ENCODE measurements around the gene PALM3.
"Not testable (repeated sequence)": the region's sequence is repeated elsewhere in the genome, so short reads cannot be mapped to it uniquely, and the experiment has no call there.

Gene PALM3

GRCh38 chr19:14059093-14059480 lies 2.8 kb downstream of the PALM3 start:
- DNase-seq = no peak

- no peak for DNase-seq
Observed at GRCh38 chr19:14058182-14059092, 3.4 kb downstream of the PALM3 start.

- DNase-seq = no peak
Observed at GRCh38 chr19:14056741-14057356, 5.0 kb downstream of the PALM3 start.

GRCh38 chr19:14056069-14056666 lies 5.7 kb downstream of the PALM3 start:
- no peak for DNase-seq

DNA sequence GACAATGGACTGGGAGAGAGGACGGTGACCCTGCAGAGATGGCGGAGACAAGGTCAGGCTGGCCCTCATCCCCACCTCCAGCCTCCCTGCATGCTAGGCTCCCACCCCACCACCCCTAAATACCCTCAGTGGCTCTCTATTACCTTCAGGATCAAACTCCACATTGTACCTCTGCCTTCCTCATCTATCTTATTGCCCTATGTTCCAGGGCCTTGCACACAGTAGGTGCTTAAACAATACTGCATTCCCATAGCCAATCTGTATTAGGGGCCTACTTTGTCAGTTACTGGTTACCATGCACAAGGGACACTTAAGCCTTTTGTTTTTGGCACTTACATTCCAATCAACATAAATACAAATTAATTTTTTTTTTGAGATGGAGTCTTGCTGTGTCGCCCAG lies 6.5 kb downstream of the PALM3 start:
- DNase-seq = no peak

GRCh38 chr19:14054721-14055120 lies 7.2 kb downstream of the PALM3 start:
- DNase-seq = no peak

DNA sequence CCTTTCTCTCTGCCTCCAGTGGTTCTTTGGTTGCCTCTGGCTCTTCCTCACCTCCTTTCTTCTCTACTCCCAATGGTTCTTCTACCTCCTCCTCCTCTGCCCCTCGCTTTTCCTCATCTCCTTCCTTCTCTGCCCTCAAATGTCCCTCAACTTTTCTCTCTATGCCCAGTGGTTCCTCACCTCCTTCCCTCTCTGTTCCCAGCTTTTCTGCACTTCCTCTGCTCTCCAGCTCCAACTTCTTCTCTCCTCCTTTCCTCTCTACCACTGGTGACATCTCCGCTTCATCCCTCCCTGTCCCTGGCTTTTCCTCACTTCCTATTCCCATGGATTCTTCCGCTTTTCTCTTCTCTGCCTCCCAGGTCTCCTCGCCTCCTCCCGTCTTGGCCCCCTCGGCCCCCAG lies 7.8 kb downstream of the PALM3 start:
- no peak for DNase-seq

- no peak for DNase-seq
Observed at GRCh38 chr19:14053500-14053899, 8.4 kb downstream of the PALM3 start.

GRCh38 chr19:14053032-14053431 lies 8.8 kb downstream of the PALM3 start:
- no peak for DNase-seq

- no peak for DNase-seq
Observed at GRCh38 chr19:14052470-14052869, 9.4 kb downstream of the PALM3 start.

- no peak for DNase-seq
Observed at GRCh38 chr19:14051980-14052379, 9.9 kb downstream of the PALM3 start.

DNA sequence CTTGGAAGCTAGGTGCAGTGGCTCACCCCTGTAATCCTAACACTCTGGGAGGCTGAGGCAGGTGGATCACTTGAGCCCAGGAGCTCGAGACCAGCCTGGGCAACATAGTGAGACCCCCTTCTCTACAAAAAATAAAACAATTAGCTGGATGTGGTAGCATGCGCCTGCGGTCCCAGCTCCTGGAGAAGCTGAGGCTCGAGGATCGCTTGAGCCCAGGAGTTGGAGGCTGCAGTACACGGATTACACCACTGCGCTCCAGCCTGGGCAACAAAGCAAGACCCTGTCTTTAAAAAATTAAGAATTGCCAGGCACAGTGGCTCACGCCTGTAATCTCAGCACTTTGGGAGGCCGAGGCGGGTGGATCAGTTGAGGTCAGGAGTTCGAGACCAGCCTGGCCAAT lies 10.9 kb downstream of the PALM3 start:
- DNase-seq = not testable (repeated sequence)

DNA sequence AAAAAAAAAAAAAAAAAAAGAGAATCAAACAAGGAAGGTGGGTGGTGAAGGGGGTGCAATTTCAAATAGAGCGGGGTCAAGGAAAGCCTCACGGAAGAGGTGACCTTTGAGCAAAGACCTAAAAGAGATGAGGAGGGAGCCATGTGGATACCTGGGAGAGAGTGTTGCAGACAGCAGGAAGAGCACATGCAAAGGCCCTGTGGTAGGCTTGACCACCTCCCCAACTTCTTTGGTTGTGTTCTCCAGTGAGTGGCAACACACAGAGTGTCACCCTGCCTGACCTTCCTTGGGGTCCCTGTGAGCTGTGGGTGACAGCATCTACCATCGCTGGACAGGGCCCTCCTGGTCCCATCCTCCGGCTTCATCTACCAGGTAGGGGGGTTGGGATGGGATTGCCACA lies 11.4 kb downstream of the PALM3 start:
- DNase-seq = no peak

DNA sequence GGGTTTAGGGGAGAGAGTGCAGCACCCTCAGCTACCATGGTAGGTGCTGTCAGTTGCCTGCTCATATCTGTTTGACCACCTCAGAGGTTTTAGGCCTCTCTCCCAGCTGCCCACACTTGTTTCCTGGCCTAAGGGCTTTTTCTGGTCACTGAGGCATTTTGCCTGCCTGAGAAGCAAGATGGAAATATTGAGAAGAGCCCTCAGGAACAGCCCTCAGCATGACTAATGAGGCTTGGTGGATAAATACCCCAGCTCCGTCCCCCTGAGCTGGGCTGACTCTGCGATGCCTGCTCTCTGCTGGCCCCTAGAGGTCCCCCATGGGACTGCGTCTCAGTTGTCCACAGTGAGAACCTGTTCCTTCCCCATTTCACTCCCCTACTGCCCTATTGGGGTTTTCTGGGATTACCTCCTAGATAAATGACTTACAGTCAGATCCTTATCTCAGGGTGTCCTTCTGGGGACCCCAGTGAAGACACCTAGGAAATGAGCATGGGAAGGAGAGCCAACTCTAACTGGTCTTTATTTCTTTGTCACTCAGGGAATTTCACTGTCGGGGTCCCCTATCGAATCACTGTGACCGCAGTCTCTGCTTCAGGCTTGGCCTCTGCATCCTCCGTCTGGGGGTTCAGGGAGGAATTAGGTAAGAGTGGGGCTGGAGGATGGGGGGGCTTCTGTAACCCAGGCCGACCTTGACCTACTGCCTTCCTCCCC lies 13.3 kb downstream of the PALM3 start:
- no peak for DNase-seq

GRCh38 chr19:14047866-14048265 lies 14.0 kb downstream of the PALM3 start:
- DNase-seq = not testable (repeated sequence)

DNA sequence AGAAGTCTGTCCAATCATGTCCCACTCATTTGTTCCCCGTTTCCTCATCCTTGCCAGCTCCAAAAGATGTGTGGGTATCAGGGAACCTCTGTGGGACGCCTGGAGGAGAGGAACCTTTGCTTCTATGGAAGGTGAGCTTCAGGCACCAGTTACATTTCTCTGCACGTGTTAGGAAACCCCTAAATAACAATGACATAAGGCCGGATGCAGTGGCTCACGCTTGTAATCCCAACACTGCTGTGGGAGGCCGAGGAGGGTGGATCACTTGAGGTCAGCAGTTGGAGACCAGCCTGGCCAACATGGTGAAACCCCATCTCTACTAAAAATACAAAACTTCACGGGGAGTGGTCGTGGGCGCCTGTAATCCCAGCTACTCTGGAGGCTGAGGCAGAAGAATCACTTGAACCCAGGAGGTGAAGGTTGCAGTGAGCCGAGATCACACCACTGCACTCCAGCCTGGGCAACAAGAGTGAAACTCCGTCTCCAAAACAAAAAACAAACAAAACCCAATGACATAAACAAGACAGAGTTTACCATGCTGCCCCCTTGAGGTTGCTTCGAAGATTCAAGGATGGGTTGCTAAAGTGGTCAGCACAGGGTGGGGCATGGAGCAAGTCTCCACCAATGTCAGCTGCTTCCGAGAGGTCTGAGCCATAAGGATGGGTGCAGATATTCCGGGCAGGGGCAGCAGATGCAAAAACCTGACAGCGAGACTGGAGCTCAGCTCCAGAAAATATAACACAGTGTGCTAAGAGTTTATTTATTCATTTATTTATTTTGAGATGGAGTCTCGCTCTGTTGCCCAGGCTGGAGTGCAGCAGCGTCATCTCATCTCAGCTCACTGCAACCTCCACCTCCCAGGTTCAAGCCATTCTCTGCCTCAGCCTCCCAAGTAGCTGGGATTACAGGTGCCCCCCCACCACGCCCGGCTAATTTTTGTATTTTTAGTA lies 18.9 kb downstream of the PALM3 start:
- not testable (repeated sequence) for DNase-seq

DNA sequence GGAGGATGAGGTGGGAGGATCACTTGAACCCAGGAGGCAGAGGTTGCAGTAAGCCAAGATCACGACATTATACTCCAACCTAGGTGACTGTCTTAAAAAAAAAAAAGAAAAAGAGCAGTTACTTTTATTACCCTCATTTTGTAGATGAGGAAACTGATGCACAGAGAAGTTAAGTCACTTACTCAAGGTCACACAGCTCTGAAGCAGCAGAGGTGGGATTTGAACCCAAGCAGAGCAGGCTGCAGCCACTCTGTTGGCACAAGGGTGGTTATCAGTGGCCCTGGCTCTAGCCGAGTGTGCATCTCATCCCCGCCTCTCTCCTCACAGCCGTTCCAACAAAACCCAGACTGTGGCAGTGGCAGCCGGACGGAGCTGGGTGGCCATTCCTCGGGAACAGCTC lies 22.7 kb downstream of the PALM3 start:
- no peak for DNase-seq

DNA sequence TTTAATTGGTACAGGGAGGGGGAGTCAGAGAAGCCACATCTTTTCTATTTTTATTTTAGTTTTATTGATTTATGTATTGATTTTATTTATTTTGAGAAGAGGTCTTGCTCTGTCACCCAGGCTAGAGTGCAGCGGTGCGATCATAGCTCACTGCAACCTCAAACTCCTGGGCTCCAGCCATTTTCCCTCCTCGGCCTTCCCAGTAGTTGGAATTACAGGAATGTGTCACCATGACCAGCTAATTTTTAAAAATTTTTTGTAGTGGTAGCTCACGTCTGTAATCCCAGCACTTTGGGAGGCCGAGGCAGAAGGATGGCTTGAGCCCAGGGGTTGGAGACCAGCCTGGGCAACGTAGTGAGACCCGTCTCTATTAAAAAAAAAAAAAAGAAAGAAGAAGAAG lies 26.2 kb downstream of the PALM3 start:
- DNase-seq = no peak

DNA sequence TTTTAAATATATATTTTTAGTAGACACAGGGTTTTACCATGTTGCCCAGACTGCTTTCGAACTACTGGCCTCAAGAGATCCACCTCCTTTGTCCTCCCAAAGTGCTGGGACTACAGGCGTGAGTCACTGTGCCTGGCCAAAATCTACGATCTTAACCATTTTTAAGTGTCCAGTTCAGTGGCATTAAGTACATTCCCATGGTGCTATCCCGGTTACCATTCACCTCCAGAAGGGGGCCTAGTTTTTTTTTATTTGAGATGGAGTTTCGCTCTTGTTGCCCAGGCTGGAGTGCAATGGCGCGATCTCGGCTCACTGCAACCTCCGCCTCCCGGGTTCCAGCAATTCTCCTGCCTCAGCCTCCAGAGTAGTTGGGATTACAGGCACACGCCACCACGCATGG lies 26.7 kb downstream of the PALM3 start:
- not testable (repeated sequence) for DNase-seq

DNA sequence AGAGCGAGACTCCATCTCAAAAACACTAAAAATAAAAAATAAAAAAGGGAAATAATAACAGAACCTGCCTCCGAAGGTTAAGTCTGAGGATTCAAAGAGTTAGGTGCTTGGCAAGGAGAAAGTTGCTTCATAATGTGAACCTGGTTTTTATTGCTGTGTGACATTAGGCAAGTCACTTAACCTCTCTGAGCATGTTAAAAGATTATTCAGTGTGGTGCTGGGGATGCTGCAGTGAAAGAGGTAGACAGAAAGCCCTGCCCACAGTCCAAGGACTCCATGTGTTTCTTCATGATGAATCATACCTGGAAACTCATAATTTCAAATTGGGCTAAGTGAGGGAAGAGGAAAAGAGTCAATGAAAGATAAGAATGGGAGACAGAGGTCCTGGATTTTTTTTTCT lies 27.9 kb downstream of the PALM3 start:
- no peak for DNase-seq

DNA sequence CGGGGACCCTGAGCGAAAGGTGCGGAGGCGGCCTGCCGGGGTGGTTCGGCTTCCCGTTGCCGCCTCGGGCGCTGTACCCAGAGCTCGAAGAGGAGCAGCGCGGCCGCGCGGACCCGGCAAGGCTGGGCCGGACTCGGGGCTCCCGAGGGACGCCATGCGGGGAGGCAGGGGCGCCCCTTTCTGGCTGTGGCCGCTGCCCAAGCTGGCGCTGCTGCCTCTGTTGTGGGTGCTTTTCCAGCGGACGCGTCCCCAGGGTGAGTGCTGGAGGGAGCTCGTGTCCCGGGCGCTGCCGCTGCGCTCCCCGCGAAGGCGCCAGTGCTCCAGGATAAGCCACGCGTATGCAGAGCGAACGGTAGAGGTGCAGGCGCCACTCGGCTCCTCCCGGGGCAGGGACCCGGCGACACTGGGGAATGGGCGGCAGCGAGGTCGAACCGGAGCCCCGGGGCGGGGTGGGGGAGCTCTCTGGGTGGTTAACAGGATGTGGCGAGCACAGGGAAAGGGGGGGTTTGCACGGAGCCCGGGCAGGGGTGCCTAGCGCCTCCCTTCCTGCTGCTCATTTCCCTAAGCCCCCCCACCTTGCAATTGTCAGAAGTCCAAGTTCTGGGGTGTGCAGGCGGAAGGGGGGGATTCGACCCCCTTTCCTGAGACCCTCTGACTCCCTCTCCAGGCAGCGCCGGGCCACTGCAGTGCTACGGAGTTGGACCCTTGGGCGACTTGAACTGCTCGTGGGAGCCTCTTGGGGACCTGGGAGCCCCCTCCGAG lies 30.0 kb downstream of the PALM3 start, which contains the start of gene IL27RA:
IL27RA (plus strand) TSS at position 44 of the 762 bp plus-strand sequence; CDS start at position 155, 111 bp downstream.
- no peak for DNase-seq

Data from NCI-H187 treated with DMSO at 0.1 percent for 48 hours (cell line).